Brain microvascular endothelial cell (primary cell): ENCODE results near the gene ATXN7.

Source experiments
- DNase-seq: peaks from one replicate; pipeline ENCODE4 v3.0.0-alpha.2; 2020
- H3K27ac ChIP-seq: fragments of 250-450 bp; sonication (Bioruptor Pico); 2 replicates; pipeline ENCODE4 v1.5.1; 2020; ENCODE audit warnings: mild to moderate bottlenecking, moderate library complexity
- H3K27me3 ChIP-seq: fragments of 250-450 bp; sonication (Bioruptor Pico); replicated peaks from 2 replicates; pipeline ENCODE4 v1.5.1; 2020; ENCODE audit warnings: mild to moderate bottlenecking
- H3K36me3 ChIP-seq: fragments of 250-450 bp; sonication (Bioruptor Pico); replicated peaks from 2 replicates; pipeline ENCODE4 v1.5.1; 2020; ENCODE audit warnings: mild to moderate bottlenecking
- H3K4me3 ChIP-seq: 2 replicates; pipeline ENCODE4 v1.5.1; 2011; ENCODE audit warnings: low read depth, mild to moderate bottlenecking, control low read depth, low read length, moderate library complexity
- CTCF ChIP-seq: IDR thresholded peaks from 2 replicates; pipeline ENCODE4 v1.5.1; 2011; ENCODE audit warnings: low read depth, mild to moderate bottlenecking, moderate library complexity, low read length, control low read depth, inconsistent platforms; ENCODE audit errors: missing control alignments
- in situ Hi-C: cut with HindIII; loops from 2 replicates; pipeline ENCODE4 v1.10.0; 2017; ENCODE audit warnings: low sequenced_read_pairs, low pct_ligation_motif_present

Gene ATXN7

DNA sequence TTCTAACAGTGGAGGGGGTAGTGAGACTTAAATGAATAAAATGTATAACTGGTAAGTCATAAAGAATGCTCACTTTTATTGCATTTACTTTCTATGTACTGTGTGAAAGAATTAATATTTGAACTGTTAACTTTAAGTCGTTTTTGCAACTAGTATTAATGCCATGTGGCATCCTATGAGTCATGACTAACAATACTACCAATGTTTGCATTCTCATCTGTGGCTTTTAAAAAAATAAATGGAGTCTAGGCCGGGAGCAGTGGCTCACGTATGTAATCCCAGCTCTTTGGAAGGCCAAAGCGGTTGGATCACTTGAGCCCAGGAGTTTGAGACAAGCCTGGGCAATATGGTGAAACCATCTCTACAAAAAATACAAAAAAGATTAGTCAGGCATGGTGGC, 39.4 kb upstream of the ATXN7 start:
- Histone ChIP-seq H3K36me3 (no peaks in the 10 kb centered on the region), H3K27me3 (no peaks in the 10 kb centered on the region), H3K27ac (no peak overlapping the region), H3K4me3 (no peak overlapping the region)
- peak; percentile 55 for DNase-seq
- TF ChIP-seq CTCF, result no peak
- in situ Hi-C loops, result loop anchor here (25.0 kb wide), 1 partner anchor 462 kb away; no protein-coding TSS in a partner anchor

- Histone ChIP-seq H3K36me3 (peaks cover 9% of the 10 kb centered on the region), H3K27ac (no peak overlapping the region), H3K27me3 (no peaks in the 10 kb centered on the region), H3K4me3 (no peak overlapping the region)
- no peak for DNase-seq
- no peak for TF ChIP-seq CTCF
- in situ Hi-C loops, result no loop called here
These were observed 33.1 kb upstream of the ATXN7 start for GRCh38 chr3:63830526-63830925.

- Histone ChIP-seq H3K4me3 (no peak overlapping the region), H3K36me3 (peaks cover 11% of the 10 kb centered on the region), H3K27me3 (no peaks in the 10 kb centered on the region), H3K27ac (no peak overlapping the region)
- in situ Hi-C loops, result no loop called here
- no peak for TF ChIP-seq CTCF
- no peak for DNase-seq
These were observed 31.3 kb upstream of the ATXN7 start for GRCh38 chr3:63832395-63832794.

GRCh38 chr3:63841704-63842103, 22.0 kb upstream of the ATXN7 start:
- TF ChIP-seq CTCF, result no peak
- Histone ChIP-seq H3K27me3 (no peaks in the 10 kb centered on the region), H3K4me3 (no peak overlapping the region), H3K27ac (no peak overlapping the region), H3K36me3 (no peaks in the 10 kb centered on the region)
- in situ Hi-C loops, result no loop called here
- no peak for DNase-seq

- no peak overlapping the region for H3K4me3 ChIP-seq
- no peak for DNase-seq
- H3K27me3 ChIP-seq, result no peaks in the 10 kb centered on the region
- in situ Hi-C loops, result no loop called here
- TF ChIP-seq CTCF, result no peak
- H3K36me3 ChIP-seq, result no peaks in the 10 kb centered on the region
- H3K27ac ChIP-seq, result no peak overlapping the region
These were observed 21.5 kb upstream of the ATXN7 start for GRCh38 chr3:63842127-63842526.

- H3K4me3 ChIP-seq, result no peak overlapping the region
- no peaks in the 10 kb centered on the region for H3K27me3 ChIP-seq
- DNase-seq, result peak; percentile 38
- in situ Hi-C loops, result no loop called here
- no peak for TF ChIP-seq CTCF
- H3K27ac ChIP-seq, result no peak overlapping the region
- no peaks in the 10 kb centered on the region for H3K36me3 ChIP-seq
These were observed 18.5 kb upstream of the ATXN7 start for GRCh38 chr3:63845215-63845614.
